GM18870 (cell line): ENCODE results near the gene EPS15.
"Not testable (repeated sequence)": the region's sequence is repeated elsewhere in the genome, so short reads cannot be mapped to it uniquely, and the experiment has no call there.

Source experiments
- ATAC-seq: cut with Tn5 transposase; IDR thresholded peaks from one replicate; pipeline ENCODE4 v1.9.1; 2021; ENCODE audit warnings: moderate library complexity; ENCODE audit not compliant: unreplicated experiment

The EPS15 gene

GRCh38 chr1:51432146-51432545 lies 86.9 kb downstream of the EPS15 start:
- ATAC-seq, result no peak

GRCh38 chr1:51427438-51427837 lies 91.6 kb downstream of the EPS15 start:
- no peak for ATAC-seq

DNA sequence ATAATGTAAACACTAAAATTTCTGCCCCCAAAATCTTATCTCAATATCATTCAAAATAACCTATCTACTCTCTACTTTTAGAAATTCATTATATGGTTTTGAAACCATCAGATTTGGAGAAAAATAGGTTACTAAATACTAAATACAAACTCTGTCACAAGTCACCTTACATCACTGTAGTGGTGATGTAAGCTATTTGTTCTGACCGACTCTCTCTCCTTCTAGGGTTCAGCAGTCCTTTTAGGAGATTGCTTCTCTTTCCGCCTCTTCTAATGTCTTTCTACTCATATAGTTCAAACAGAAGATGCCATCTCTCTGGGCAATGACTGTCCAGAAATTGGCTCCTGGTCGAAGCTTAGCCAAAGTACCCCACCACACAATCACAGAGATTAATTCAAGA lies 93.1 kb downstream of the EPS15 start:
- no peak for ATAC-seq

DNA sequence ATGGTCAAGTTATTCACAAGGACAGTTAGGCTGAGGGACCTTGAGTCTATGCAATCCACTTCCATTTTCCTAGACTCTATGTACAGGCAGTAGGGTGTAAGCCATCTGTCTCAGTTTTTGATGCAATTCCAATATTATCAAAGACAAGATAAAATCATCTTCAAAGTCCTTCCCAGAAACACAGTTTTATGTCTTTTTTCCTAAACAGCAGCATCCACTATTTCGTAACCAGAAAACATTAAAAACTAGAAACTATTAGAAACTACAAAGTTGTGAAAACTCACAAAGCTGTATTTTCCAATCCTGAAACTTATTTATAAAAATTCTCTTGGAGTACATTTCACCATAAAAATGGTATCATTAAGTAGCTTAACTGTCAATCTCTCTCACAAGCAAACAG lies 93.8 kb downstream of the EPS15 start:
- no peak for ATAC-seq

DNA sequence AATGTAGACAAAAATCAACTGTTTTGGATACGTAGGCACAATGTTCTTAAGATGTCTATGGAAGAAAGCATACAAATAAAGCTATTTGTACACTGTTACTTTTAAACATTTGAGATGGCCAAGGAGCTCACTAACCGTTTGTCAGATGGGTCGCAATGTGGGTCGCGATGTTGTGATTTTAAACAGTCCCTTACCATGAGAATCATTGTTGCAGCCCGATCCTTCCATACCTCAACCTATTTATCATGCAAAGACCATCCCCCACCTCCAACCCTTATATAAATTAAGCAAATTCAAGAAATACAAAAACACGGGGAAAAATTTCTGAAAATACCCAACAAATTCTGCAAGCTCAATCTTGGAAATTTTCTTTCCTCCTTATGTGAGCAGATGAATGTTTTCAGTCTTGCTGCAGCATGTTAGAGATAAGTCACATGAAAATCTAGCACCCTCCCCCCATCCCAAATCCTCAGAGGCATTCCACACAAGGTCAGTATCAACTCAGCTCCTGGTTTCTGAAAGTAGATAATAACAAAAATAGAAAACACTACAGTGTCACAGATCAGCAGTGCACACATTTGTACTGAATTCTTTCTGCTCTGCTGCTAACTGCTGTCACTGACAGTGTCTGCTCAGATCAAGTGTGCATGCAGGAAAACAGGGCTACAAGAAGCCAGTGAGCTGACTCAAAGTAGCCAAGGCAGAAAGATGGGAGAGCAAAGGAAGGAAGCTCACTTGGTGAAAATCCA lies 95.8 kb downstream of the EPS15 start:
- no peak for ATAC-seq

GRCh38 chr1:51422367-51423072 lies 96.5 kb downstream of the EPS15 start:
- no peak for ATAC-seq

- no peak for ATAC-seq
Observed at GRCh38 chr1:51421964-51422363, 97.1 kb downstream of the EPS15 start.

- ATAC-seq, result no peak
Observed at GRCh38 chr1:51420867-51421627, 98.0 kb downstream of the EPS15 start.

- no peak for ATAC-seq
Observed at GRCh38 chr1:51418384-51418959, 100.6 kb downstream of the EPS15 start.

- no peak for ATAC-seq
Observed at GRCh38 chr1:51417496-51418383, 101.3 kb downstream of the EPS15 start.

DNA sequence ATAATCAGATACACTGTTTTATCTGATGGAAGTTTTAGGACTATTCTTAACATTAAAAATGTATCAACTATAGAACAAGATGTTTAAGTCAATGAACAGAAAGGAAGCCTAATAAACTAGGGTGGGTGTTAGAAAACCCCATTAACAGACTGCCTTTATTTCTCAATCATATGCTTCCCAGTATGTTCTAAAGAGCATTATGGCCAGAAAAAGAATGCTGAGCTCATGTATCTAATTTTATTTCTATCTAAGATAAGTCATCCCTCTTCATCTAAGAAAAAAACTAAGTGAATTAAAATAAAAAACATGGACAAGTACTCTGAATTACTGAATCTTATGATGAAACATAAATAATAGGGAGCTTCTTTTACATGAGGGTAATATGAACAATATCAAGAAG lies 102.2 kb downstream of the EPS15 start:
- ATAC-seq, result no peak

- ATAC-seq, result no peak
Observed at GRCh38 chr1:51415963-51416362, 103.1 kb downstream of the EPS15 start.

GRCh38 chr1:51414811-51415210 lies 104.3 kb downstream of the EPS15 start:
- ATAC-seq, result no peak

- not testable (repeated sequence) for ATAC-seq
Observed at GRCh38 chr1:51411820-51412219, 107.2 kb downstream of the EPS15 start.

GRCh38 chr1:51410568-51411460 lies 108.3 kb downstream of the EPS15 start:
- ATAC-seq, result no peak

- ATAC-seq, result not testable (repeated sequence)
Observed at GRCh38 chr1:51409755-51410541, 109.1 kb downstream of the EPS15 start.

DNA sequence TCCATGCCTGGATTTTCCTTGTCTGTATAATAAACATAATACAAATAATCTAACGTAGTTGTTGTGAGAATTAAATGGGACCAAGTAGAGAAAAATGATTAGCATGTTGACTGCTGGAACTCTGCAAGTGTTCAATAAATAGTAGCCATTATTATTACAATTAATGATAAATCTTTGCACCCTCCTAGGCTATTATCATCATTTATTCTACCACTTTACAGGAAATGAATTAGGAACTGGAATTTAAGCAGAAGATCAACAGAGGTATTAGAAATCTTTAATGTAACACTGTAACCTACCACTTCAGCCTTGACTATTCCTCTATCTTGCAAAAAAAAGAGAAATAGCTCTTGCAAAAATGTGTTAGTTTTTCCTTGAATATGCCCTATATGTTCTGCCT lies 126.8 kb downstream of the EPS15 start:
- no peak for ATAC-seq

- ATAC-seq, result not testable (repeated sequence)
Observed at GRCh38 chr1:51390641-51391040, 128.4 kb downstream of the EPS15 start.

DNA sequence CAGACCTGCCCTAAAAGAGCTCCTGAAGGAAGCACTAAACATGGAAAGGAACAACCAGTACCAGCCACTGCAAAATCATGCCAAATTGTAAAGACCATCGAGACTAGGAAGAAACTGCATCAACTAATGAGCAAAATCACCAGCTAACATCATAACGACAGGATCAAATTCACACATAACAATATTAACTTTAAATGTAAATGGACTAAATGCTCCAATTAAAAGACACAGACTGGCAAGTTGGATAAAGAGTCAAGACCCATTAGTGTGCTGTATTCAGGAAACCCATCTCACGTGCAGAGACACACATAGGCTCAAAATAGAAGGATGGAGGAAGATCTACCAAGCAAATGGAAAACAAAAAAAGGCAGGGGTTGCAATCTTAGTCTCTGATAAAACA lies 131.8 kb downstream of the EPS15 start:
- not testable (repeated sequence) for ATAC-seq
